Measurements from ENCODE around the gene WTAP. TPM values are rescaled to one million over a fixed set of nuclear protein-coding genes. Genes with fewer than 3 reads are reported as not detected.

Gene WTAP
- total RNA-seq, 5 donors from 2014 or later (not counting 1 experiment from before 2014, with no cell fraction given) = 119 to 177 (median 126) TPM

DNA sequence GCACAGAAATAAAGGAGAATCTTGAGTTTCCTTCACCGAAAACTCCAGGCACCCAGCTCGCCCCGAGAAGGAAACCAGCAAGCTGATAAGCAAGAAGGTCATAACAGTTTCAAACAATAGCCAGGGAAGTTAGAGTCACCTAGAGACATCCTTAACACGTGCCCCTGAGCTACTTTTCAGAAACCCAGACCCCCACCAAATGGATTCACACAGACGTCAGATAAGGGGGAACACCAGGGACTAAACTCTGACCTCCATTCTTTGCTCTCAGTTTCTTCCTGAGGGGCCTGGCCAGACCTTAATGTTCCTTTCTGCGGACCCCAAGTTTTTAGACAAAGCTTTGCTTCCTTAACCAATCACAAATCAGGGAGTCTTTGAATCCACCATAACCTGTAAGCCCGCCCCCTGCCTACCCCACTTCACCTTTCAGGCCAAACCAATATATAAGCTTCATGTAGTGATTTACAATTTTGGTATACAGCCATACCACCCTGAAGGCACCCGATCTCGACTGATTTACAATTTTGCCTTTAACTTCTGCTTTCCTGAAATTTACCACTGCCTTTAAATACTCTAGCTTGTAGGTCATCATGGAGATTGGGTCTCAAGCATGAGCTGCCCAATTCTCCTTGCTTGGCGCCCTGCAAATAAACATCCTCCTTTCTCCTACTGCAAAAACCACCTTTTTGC is 46.0 kb upstream of the WTAP start:
- no peak overlapping the region for H3K4me3 ChIP-seq (ENCODE audit: control insufficient read depth in 1 of 2, extremely low read depth in 1 of 2, low read length in 1 of 2)
- peaks cover 53% of the 10 kb centered on the region for H3K36me3 Mint-ChIP-seq
- POLR2A ChIA-PET = interaction anchor here in 1 of 2 donors (0.6 to 2.3 kb wide), 2 partner anchors 10 to 77 kb away, joined by 3 to 8 read pairs; no protein-coding TSS in a partner anchor
- CTCF ChIA-PET = interaction anchor here (0.6 to 0.8 kb wide), 3 partner anchors 16 to 45 kb away, joined by 3 to 5 read pairs (median 4); no protein-coding TSS in a partner anchor
- H3K27me3 Mint-ChIP-seq = no peaks in the 10 kb centered on the region
- no peaks in the 10 kb centered on the region for H3K27me3 ChIP-seq (replicated peaks in 1 of 2; ENCODE audit: control insufficient read depth in 2 of 2, extremely low read depth in 1 of 2, insufficient read depth in 2 of 2, low read length in 1 of 2)
- H3K27ac ChIP-seq (ENCODE audit: low read length) = no peak overlapping the region
- no peak for DNase-seq
- 88% methylated on average over 8 of the region's 10 CpGs for WGBS (ENCODE audit: insufficient coverage)
- ATAC-seq (replicated peaks in 1 of 4) = no peak
- no peak overlapping the region for H3K27ac Mint-ChIP-seq
- H3K9me3 Mint-ChIP-seq = no peaks in the 10 kb centered on the region
- no peak overlapping the region for H3K4me3 Mint-ChIP-seq
- no peaks in the 10 kb centered on the region for H3K4me1 ChIP-seq (ENCODE audit: control insufficient read depth in 1 of 2, extremely low read depth in 1 of 2, insufficient read depth in 2 of 2, low read length in 2 of 2)
- H3K4me1 Mint-ChIP-seq = peaks cover 5 to 25% (median 21%) of the 10 kb centered on the region in 3 donors
- no peaks in the 10 kb centered on the region for H3K9me3 ChIP-seq
- peaks cover 5 to 53% of the 10 kb centered on the region in 2 donors for H3K36me3 ChIP-seq (ENCODE audit: control insufficient read depth in 2 of 2, extremely low read depth in 1 of 2, insufficient read depth in 1 of 2, low read length in 1 of 2)

DNA sequence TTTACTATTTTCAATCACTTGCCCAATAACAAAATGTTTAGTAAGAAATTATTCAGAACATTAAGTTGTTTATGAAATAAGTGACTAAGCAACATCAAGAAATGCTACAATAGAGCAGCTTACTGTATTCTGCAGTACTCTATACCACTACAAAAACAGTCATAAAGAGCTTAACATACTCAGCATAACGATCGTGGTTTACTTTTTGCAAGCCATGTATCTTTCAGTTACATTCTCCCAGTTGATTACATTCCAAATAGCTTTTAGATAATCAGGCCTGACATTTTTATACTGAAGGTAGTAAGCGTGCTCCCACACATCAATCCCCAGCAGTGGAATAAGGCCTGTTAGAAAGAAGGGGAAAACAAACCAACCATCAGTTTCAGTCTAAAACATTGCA is 45.0 kb upstream of the WTAP start:
- no peaks in the 10 kb centered on the region for H3K9me3 Mint-ChIP-seq
- ChIA-PET CTCF (interaction anchor here in 1 of 2 donors (0.6 to 0.8 kb wide), 2 partner anchors 28 to 44 kb away, joined by 4 to 5 read pairs; no protein-coding TSS in a partner anchor), POLR2A (interaction anchor here in 1 of 2 donors (2.3 kb wide), 1 partner anchor 9 kb away, joined by 8 read pairs; no protein-coding TSS in a partner anchor)
- peaks cover 11 to 33% (median 29%) of the 10 kb centered on the region in 3 donors for H3K4me1 Mint-ChIP-seq
- Histone ChIP-seq H3K4me1 (ENCODE audit: control insufficient read depth in 1 of 2, extremely low read depth in 1 of 2, insufficient read depth in 2 of 2, low read length in 2 of 2) (peaks cover 0 to 3% of the 10 kb centered on the region in 2 experiments), H3K9me3 (no peaks in the 10 kb centered on the region), H3K4me3 (ENCODE audit: control insufficient read depth in 1 of 2, extremely low read depth in 1 of 2, low read length in 1 of 2) (no peak overlapping the region), H3K27ac (ENCODE audit: low read length) (no peak overlapping the region), H3K27me3 (replicated peaks in 1 of 2; ENCODE audit: control insufficient read depth in 2 of 2, extremely low read depth in 1 of 2, insufficient read depth in 2 of 2, low read length in 1 of 2) (no peaks in the 10 kb centered on the region), H3K36me3 (ENCODE audit: control insufficient read depth in 2 of 2, extremely low read depth in 1 of 2, insufficient read depth in 1 of 2, low read length in 1 of 2) (peaks cover 5 to 61% of the 10 kb centered on the region in 2 donors)
- whole genome bisulfite sequencing (ENCODE audit: insufficient coverage) = no CpG with 5 or more reads among the region's 3 CpGs
- no peaks in the 10 kb centered on the region for H3K27me3 Mint-ChIP-seq
- peaks cover 51% of the 10 kb centered on the region for H3K36me3 Mint-ChIP-seq
- H3K27ac Mint-ChIP-seq = no peak overlapping the region
- no peak overlapping the region for H3K4me3 Mint-ChIP-seq
- ATAC-seq (replicated peaks in 1 of 4) (no peak), DNase-seq (no peak)

DNA sequence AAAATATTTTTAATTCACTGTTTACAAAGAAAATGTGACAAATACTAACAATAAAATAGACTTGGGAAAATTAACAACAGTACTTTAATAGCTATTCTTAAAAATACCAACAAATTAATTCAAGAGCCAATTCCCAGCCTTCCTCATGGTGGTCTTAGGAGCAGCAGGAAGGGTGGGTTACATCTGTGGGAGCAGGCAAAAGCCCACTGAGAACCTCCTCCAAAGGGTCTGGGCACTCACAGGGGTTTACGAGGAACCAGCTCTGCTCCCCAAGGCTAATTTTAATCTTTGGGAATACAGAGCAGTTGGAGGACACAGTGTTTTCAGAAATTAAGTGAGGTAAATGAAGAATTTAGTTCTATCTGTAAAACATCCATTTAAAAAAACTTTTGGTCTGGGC is 44.5 kb upstream of the WTAP start:
- ChIA-PET POLR2A (interaction anchor here in 1 of 2 donors (2.3 kb wide), 1 partner anchor 8 kb away, joined by 8 read pairs; no protein-coding TSS in a partner anchor), CTCF (interaction anchor here in 1 of 2 donors (0.6 kb wide), 1 partner anchor 27 kb away, joined by 5 read pairs; no protein-coding TSS in a partner anchor)
- H3K36me3 ChIP-seq (ENCODE audit: control insufficient read depth in 2 of 2, extremely low read depth in 1 of 2, insufficient read depth in 1 of 2, low read length in 1 of 2) = peaks cover 5 to 62% of the 10 kb centered on the region in 2 donors
- no peaks in the 10 kb centered on the region for H3K27me3 ChIP-seq (replicated peaks in 1 of 2; ENCODE audit: control insufficient read depth in 2 of 2, extremely low read depth in 1 of 2, insufficient read depth in 2 of 2, low read length in 1 of 2)
- Mint-ChIP-seq H3K4me3 (no peak overlapping the region), H3K27me3 (no peaks in the 10 kb centered on the region), H3K27ac (no peak overlapping the region), H3K4me1 (peaks cover 11 to 36% (median 32%) of the 10 kb centered on the region in 3 donors), H3K9me3 (no peaks in the 10 kb centered on the region), H3K36me3 (peaks cover 51% of the 10 kb centered on the region)
- H3K9me3 ChIP-seq = no peaks in the 10 kb centered on the region
- no peak for ATAC-seq (replicated peaks in 1 of 4)
- H3K4me3 ChIP-seq (ENCODE audit: control insufficient read depth in 1 of 2, extremely low read depth in 1 of 2, low read length in 1 of 2) = no peak overlapping the region
- H3K4me1 ChIP-seq (ENCODE audit: control insufficient read depth in 1 of 2, extremely low read depth in 1 of 2, insufficient read depth in 2 of 2, low read length in 2 of 2) = peaks cover 0 to 4% of the 10 kb centered on the region in 2 experiments
- DNase-seq = no peak
- WGBS (ENCODE audit: insufficient coverage) = no CpG with 5 or more reads among the region's 1 CpG
- no peak overlapping the region for H3K27ac ChIP-seq (ENCODE audit: low read length)

DNA sequence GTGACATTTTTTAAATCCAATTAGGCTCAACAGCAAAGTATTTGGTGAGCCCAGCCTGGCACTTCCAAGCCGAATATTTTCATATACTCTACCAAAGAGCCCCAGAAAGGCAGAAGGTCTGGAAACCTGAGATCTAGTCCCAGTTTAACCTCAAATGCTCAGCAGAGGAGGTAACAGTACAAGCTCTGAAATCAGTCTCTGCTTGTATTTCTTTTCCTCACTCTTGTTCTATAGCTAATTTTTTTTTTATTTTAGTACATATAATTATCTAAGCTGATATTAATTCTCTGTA is 43.3 kb upstream of the WTAP start:
- Histone ChIP-seq H3K27me3 (replicated peaks in 1 of 2; ENCODE audit: control insufficient read depth in 2 of 2, extremely low read depth in 1 of 2, insufficient read depth in 2 of 2, low read length in 1 of 2) (no peaks in the 10 kb centered on the region), H3K9me3 (no peaks in the 10 kb centered on the region), H3K4me1 (ENCODE audit: control insufficient read depth in 1 of 2, extremely low read depth in 1 of 2, insufficient read depth in 2 of 2, low read length in 2 of 2) (peaks cover 0 to 6% of the 10 kb centered on the region in 2 experiments), H3K27ac (ENCODE audit: low read length) (no peak overlapping the region), H3K4me3 (ENCODE audit: control insufficient read depth in 1 of 2, extremely low read depth in 1 of 2, low read length in 1 of 2) (no peak overlapping the region), H3K36me3 (ENCODE audit: control insufficient read depth in 2 of 2, extremely low read depth in 1 of 2, insufficient read depth in 1 of 2, low read length in 1 of 2) (peaks cover 5 to 63% of the 10 kb centered on the region in 2 donors)
- Mint-ChIP-seq H3K9me3 (no peaks in the 10 kb centered on the region), H3K27ac (no peak overlapping the region), H3K4me1 (peaks cover 19 to 44% (median 38%) of the 10 kb centered on the region in 3 donors), H3K36me3 (peaks cover 51% of the 10 kb centered on the region), H3K4me3 (no peak overlapping the region), H3K27me3 (no peaks in the 10 kb centered on the region)
- 100% methylated on average over 1 of the region's 1 CpG for WGBS (ENCODE audit: insufficient coverage)
- CTCF ChIA-PET = no interaction called here
- no peak for DNase-seq
- ATAC-seq (replicated peaks in 1 of 4) = no peak
- POLR2A ChIA-PET = no interaction called here

DNA sequence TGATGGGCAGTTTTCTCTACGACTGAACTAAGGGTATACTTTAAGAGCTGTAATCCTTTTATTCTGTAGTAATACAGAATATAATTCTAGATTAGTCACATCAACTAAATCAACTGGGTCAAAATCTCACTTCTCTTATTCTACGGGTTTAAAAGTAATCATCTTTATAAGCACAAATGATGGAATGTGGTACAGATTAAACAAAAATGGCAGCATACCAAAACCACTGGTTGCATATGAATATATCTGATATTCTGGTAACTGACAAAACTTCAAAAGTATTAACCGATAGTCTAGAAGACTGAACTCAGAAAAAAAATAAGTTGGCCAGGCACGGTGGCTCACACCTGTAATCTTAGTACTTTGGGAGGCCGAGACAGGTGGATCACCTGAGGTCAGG is 41.3 kb upstream of the WTAP start:
- Mint-ChIP-seq H3K27ac (no peak overlapping the region), H3K36me3 (peaks cover 49% of the 10 kb centered on the region), H3K4me1 (peaks cover 25 to 44% (median 34%) of the 10 kb centered on the region in 3 donors), H3K27me3 (no peaks in the 10 kb centered on the region), H3K9me3 (no peaks in the 10 kb centered on the region), H3K4me3 (no peak overlapping the region)
- H3K27me3 ChIP-seq (replicated peaks in 1 of 2; ENCODE audit: control insufficient read depth in 2 of 2, extremely low read depth in 1 of 2, insufficient read depth in 2 of 2, low read length in 1 of 2) = no peaks in the 10 kb centered on the region
- ATAC-seq (replicated peaks in 1 of 4) (no peak), DNase-seq (no peak)
- H3K27ac ChIP-seq (ENCODE audit: low read length) = no peak overlapping the region
- ChIA-PET CTCF (no interaction called here), POLR2A (no interaction called here)
- H3K36me3 ChIP-seq (ENCODE audit: control insufficient read depth in 2 of 2, extremely low read depth in 1 of 2, insufficient read depth in 1 of 2, low read length in 1 of 2) = peaks cover 5 to 68% of the 10 kb centered on the region in 2 donors
- no peak overlapping the region for H3K4me3 ChIP-seq (ENCODE audit: control insufficient read depth in 1 of 2, extremely low read depth in 1 of 2, low read length in 1 of 2)
- no peaks in the 10 kb centered on the region for H3K9me3 ChIP-seq
- no CpG with 5 or more reads among the region's 5 CpGs for WGBS (ENCODE audit: insufficient coverage)
- peaks cover 2 to 8% of the 10 kb centered on the region in 2 experiments for H3K4me1 ChIP-seq (ENCODE audit: control insufficient read depth in 1 of 2, extremely low read depth in 1 of 2, insufficient read depth in 2 of 2, low read length in 2 of 2)

DNA sequence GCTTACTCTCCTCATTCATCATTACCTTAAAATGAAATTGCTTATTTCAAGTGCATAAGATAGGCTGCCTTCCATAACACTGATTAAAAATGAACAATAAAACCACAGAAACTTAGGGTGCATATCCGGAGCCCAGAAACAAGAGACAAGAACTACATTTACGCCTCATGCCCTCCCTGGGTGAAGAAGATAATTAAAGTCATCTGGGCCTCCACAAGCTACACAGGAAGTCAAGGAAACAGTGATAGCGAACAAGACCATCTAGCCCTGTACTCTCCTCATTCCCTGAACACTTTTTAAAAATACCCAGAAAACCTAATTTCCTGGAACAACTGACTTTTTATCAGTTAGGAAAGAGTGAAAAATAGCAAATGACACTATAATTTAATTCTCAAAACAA is 40.6 kb upstream of the WTAP start:
- DNase-seq = no peak
- Mint-ChIP-seq H3K4me3 (no peak overlapping the region), H3K27me3 (no peaks in the 10 kb centered on the region), H3K27ac (peak overlapping the region in 1 of 2 donors; percentile 67), H3K9me3 (no peaks in the 10 kb centered on the region), H3K36me3 (peaks cover 46% of the 10 kb centered on the region), H3K4me1 (peaks cover 31 to 47% (median 37%) of the 10 kb centered on the region in 3 donors)
- no peak for ATAC-seq (replicated peaks in 1 of 4)
- Histone ChIP-seq H3K4me1 (ENCODE audit: control insufficient read depth in 1 of 2, extremely low read depth in 1 of 2, insufficient read depth in 2 of 2, low read length in 2 of 2) (peaks cover 8 to 9% of the 10 kb centered on the region in 2 experiments), H3K4me3 (ENCODE audit: control insufficient read depth in 1 of 2, extremely low read depth in 1 of 2, low read length in 1 of 2) (no peak overlapping the region), H3K27me3 (replicated peaks in 1 of 2; ENCODE audit: control insufficient read depth in 2 of 2, extremely low read depth in 1 of 2, insufficient read depth in 2 of 2, low read length in 1 of 2) (no peaks in the 10 kb centered on the region), H3K9me3 (no peaks in the 10 kb centered on the region), H3K27ac (ENCODE audit: low read length) (no peak overlapping the region), H3K36me3 (ENCODE audit: control insufficient read depth in 2 of 2, extremely low read depth in 1 of 2, insufficient read depth in 1 of 2, low read length in 1 of 2) (peaks cover 5 to 62% of the 10 kb centered on the region in 2 donors)
- 8% methylated on average over 2 of the region's 3 CpGs for WGBS (ENCODE audit: insufficient coverage)
- ChIA-PET CTCF (no interaction called here), POLR2A (no interaction called here)
